ENCODE results near the gene LRSAM1.

GRCh38 chr9:127534250-127534906 lies 83.1 kb downstream of the LRSAM1 start:
- TF ChIP-seq TOX (CRISPR knock-in tag; IDR thresholded peaks at IDR 0.05; ENCODE audit: borderline replicate concordance): no peak
- no peak for TF ChIP-seq CREB5 (CRISPR knock-in tag; IDR thresholded peaks at IDR 0.05; ENCODE audit: low read depth)

All from SK-N-SH treated with all-trans-retinoic acid at 6 μM for 48 hours (cell line).